GM18508 (cell line): ENCODE data around the gene DDA1.
"Not testable (repeated sequence)": the region's sequence is repeated elsewhere in the genome, so short reads cannot be mapped to it uniquely, and the experiment has no call there.

ENCODE experiments used
- ATAC-seq: cut with Tn5 transposase; IDR thresholded peaks from one replicate; pipeline ENCODE4 v1.9.1; 2021; ENCODE audit warnings: moderate number of reproducible peaks; ENCODE audit not compliant: insufficient read depth, unreplicated experiment

The DDA1 gene

GRCh38 chr19:17309198-17309964, at the start of gene DDA1:
DDA1 (plus strand) TSS chr19:17309563; CDS start chr19:17309655, 92 bp downstream.
- ATAC-seq = peak; percentile 31

GRCh38 chr19:17259934-17260333, 49.4 kb upstream of the DDA1 start:
- no peak for ATAC-seq

- peak; percentile 68 for ATAC-seq
These were observed 48.5 kb upstream of the DDA1 start for GRCh38 chr19:17260842-17261325.

- no peak for ATAC-seq
These were observed 46.8 kb upstream of the DDA1 start for GRCh38 chr19:17262557-17262956.

GRCh38 chr19:17263712-17264640, 45.4 kb upstream of the DDA1 start:
- ATAC-seq = no peak

- no peak for ATAC-seq
These were observed 44.8 kb upstream of the DDA1 start, which contains the start of gene USHBP1 for GRCh38 chr19:17264641-17264979. USHBP1 (minus strand) TSS chr19:17264745; CDS start chr19:17264299, 446 bp downstream.

- no peak for ATAC-seq
These were observed 43.3 kb upstream of the DDA1 start for GRCh38 chr19:17266026-17266425.

- no peak for ATAC-seq
These were observed 42.8 kb upstream of the DDA1 start for GRCh38 chr19:17266589-17266974.

- ATAC-seq = peak; percentile 75
These were observed 42.2 kb upstream of the DDA1 start, which contains the start of gene BABAM1 for GRCh38 chr19:17266975-17267788. BABAM1 (plus strand) TSS chr19:17267443; CDS start chr19:17268807, 1,364 bp downstream.

GRCh38 chr19:17268754-17269153, 40.6 kb upstream of the DDA1 start:
- no peak for ATAC-seq

- not testable (repeated sequence) for ATAC-seq
These were observed 34.5 kb upstream of the DDA1 start for GRCh38 chr19:17274892-17275291.

GRCh38 chr19:17275441-17276175, 33.8 kb upstream of the DDA1 start:
- no peak for ATAC-seq

GRCh38 chr19:17279436-17279835, 29.9 kb upstream of the DDA1 start:
- ATAC-seq = no peak

- no peak for ATAC-seq
These were observed 27.7 kb upstream of the DDA1 start, which contains the start of gene ANKLE1 for GRCh38 chr19:17281391-17282304. ANKLE1 (plus strand) TSS chr19:17281901; CDS start chr19:17281921, 20 bp downstream.

GRCh38 chr19:17282488-17283125, 26.8 kb upstream of the DDA1 start:
- no peak for ATAC-seq

- no peak for ATAC-seq
These were observed 25.8 kb upstream of the DDA1 start for GRCh38 chr19:17283504-17283996.

- no peak for ATAC-seq
These were observed 23.8 kb upstream of the DDA1 start for GRCh38 chr19:17285415-17286135.
